ENCODE data around the gene CXCR4. TPM values are rescaled to one million over a fixed set of nuclear protein-coding genes. Genes with fewer than 3 reads are reported as not detected.

The CXCR4 gene
- total and polyA plus RNA-seq, 10 of the 15 experiments (the other 5 are each of a cell fraction or from before 2014, with no cell fraction given), result 31.1 to 749 (median 52.7) TPM

DNA sequence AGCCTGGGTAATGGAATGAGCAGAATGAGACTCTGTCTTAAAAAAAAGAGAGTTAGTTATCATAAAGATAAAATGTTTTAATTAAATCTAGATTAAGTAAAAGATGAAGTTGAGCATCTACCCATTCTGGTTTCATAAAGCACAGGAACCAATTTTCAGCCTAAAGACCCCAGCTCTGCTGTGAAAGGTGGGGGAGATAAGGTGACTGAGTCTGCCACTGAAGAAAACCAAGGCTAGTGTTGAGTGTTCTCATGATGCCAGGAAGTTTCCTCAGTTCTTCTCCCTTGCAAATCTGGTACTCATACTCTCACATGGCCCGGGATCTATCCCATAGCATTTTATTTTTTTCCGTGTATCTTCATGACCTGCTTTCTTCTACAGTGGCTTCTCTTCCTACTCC is 10.4 kb upstream of the CXCR4 start:
- ChIA-PET CTCF (interaction anchor here (0.6 to 1.1 kb wide), 3 partner anchors 72 to 256 kb away, joined by 3 read pairs; no protein-coding TSS in a partner anchor), RAD21 (ENCODE audit: unreplicated experiment) (interaction anchor here (0.5 to 11.7 kb wide), 7 partner anchors 9 to 252 kb away, joined by 3 to 301 read pairs (median 4); partner anchors contain the start of gene CXCR4), POLR2A (interaction anchor here (1.1 to 2.5 kb wide), 4 partner anchors 9 to 72 kb away, joined by 4 to 19 read pairs (median 6); no protein-coding TSS in a partner anchor), SMC1A (ENCODE audit: uncharacterized antibody, unreplicated experiment) (interaction anchor here (1.2 to 11.5 kb wide), 6 partner anchors 8 to 130 kb away, joined by 3 to 234 read pairs (median 4); no protein-coding TSS in a partner anchor)
- Histone ChIP-seq H2AFZ (ENCODE audit: control insufficient read depth, low read depth, low read length) (no peak overlapping the region), H3K9ac (ENCODE audit: control insufficient read depth, insufficient read depth, low read length) (no peak overlapping the region), H4K20me1 (ENCODE audit: control insufficient read depth, insufficient read depth) (no peaks in the 10 kb centered on the region), H3K79me2 (ENCODE audit: control insufficient read depth, insufficient read depth, low read length) (no peaks in the 10 kb centered on the region), H3K27ac (ENCODE audit: control insufficient read depth, insufficient read depth) (no peak overlapping the region), H3K36me3 (ENCODE audit: control insufficient read depth in 2 of 2, insufficient read depth in 2 of 2, low read length in 1 of 2) (no peaks in the 10 kb centered on the region), H3K9me3 (replicated peaks; ENCODE audit: control insufficient read depth, insufficient read depth, low read length) (no peaks in the 10 kb centered on the region), H3K4me1 (ENCODE audit: control insufficient read depth, insufficient read depth, low read length) (peaks cover 18% of the 10 kb centered on the region), H3K4me3 (no peak overlapping the region), H3K27me3 (replicated peaks in 1 of 2; ENCODE audit: control insufficient read depth in 2 of 2, insufficient read depth in 2 of 2, low read length in 1 of 2) (peaks cover 1 to 9% of the 10 kb centered on the region in 2 experiments; a peak in 2 of 4 replicates), H3K4me2 (ENCODE audit: control insufficient read depth, insufficient read depth) (no peak overlapping the region)
- FAIRE-seq, result no peak
- intact Hi-C loops (cut with micrococcal nuclease; ENCODE audit: unreplicated experiment) (no loop called here), in situ Hi-C loops (cut with MboI) (no loop called here)
- TF ChIP-seq, protein P1, sequence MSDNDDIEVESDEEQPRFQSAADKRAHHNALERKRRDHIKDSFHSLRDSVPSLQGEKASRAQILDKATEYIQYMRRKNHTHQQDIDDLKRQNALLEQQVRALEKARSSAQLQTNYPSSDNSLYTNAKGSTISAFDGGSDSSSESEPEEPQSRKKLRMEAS (IDR thresholded peaks at IDR 0.05; ENCODE audit: low read depth, low read length), result no peak
- 22% methylated on average over 2 of the region's 2 CpGs for WGBS (ENCODE audit: insufficient coverage, insufficient replicate concordance, low lambda C conversion rate, missing lambda C conversion rate)
- ATAC-seq, result no peak
- no TSS peak for BruUV-seq (replicated peaks)
- no peak for DNase-seq (ENCODE audit: low read depth, low spot score)

DNA sequence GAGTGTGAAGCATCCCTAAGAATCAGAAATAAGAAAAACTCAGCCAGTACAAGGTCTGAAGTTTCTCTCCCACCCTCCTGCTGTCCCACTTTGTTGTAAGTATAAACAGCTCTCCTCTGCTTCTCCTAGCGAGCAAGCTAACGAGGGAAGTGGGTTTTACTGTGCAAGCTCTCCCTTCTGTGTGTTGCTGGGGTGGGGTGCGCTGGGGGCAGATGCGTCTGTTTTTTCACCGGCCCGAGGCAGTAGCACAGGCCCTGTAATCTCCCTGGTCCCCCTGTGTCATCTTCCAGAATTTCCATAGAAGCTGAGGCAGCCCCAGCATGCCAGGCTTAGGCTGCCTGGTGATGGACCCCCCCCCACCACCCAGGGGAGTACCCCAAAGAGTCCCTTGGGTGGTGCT is 9.4 kb upstream of the CXCR4 start:
- BruUV-seq (replicated peaks), result no TSS peak
- Histone ChIP-seq H3K9me3 (replicated peaks; ENCODE audit: control insufficient read depth, insufficient read depth, low read length) (no peaks in the 10 kb centered on the region), H3K4me3 (no peak overlapping the region), H4K20me1 (ENCODE audit: control insufficient read depth, insufficient read depth) (no peaks in the 10 kb centered on the region), H3K4me1 (ENCODE audit: control insufficient read depth, insufficient read depth, low read length) (peaks cover 8% of the 10 kb centered on the region), H2AFZ (ENCODE audit: control insufficient read depth, low read depth, low read length) (no peak overlapping the region), H3K9ac (ENCODE audit: control insufficient read depth, insufficient read depth, low read length) (no peak overlapping the region), H3K27ac (ENCODE audit: control insufficient read depth, insufficient read depth) (no peak overlapping the region), H3K36me3 (ENCODE audit: control insufficient read depth in 2 of 2, insufficient read depth in 2 of 2, low read length in 1 of 2) (no peaks in the 10 kb centered on the region), H3K4me2 (ENCODE audit: control insufficient read depth, insufficient read depth) (no peak overlapping the region), H3K27me3 (replicated peaks in 1 of 2; ENCODE audit: control insufficient read depth in 2 of 2, insufficient read depth in 2 of 2, low read length in 1 of 2) (peaks cover 1 to 9% of the 10 kb centered on the region in 2 experiments; a peak in 2 of 4 replicates), H3K79me2 (ENCODE audit: control insufficient read depth, insufficient read depth, low read length) (no peaks in the 10 kb centered on the region)
- FAIRE-seq, result no peak
- TF ChIP-seq HCFC1 (IDR thresholded peaks at IDR 0.05; ENCODE audit: low read length) (no peak), WRNIP1 (IDR thresholded peaks at IDR 0.05; ENCODE audit: borderline replicate concordance, low read depth, low read length) (no peak), SPI1 (IDR thresholded peaks at IDR 0.05; ENCODE audit: borderline replicate concordance, insufficient read depth, low read depth, low read length) (no peak), RAD51 (IDR thresholded peaks at IDR 0.05) (no peak), ASH2L (IDR thresholded peaks at IDR 0.05; ENCODE audit: borderline replicate concordance, low read depth) (no peak)
- TF ChIP-seq, protein P2, sequence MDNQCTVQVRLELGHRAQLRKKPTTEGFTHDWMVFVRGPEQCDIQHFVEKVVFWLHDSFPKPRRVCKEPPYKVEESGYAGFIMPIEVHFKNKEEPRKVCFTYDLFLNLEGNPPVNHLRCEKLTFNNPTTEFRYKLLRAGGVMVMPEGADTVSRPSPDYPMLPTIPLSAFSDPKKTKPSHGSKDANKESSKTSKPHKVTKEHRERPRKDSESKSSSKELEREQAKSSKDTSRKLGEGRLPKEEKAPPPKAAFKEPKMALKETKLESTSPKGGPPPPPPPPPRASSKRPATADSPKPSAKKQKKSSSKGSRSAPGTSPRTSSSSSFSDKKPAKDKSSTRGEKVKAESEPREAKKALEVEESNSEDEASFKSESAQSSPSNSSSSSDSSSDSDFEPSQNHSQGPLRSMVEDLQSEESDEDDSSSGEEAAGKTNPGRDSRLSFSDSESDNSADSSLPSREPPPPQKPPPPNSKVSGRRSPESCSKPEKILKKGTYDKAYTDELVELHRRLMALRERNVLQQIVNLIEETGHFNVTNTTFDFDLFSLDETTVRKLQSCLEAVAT (IDR thresholded peaks at IDR 0.05), result no peak
- TF ChIP-seq, protein P3, sequence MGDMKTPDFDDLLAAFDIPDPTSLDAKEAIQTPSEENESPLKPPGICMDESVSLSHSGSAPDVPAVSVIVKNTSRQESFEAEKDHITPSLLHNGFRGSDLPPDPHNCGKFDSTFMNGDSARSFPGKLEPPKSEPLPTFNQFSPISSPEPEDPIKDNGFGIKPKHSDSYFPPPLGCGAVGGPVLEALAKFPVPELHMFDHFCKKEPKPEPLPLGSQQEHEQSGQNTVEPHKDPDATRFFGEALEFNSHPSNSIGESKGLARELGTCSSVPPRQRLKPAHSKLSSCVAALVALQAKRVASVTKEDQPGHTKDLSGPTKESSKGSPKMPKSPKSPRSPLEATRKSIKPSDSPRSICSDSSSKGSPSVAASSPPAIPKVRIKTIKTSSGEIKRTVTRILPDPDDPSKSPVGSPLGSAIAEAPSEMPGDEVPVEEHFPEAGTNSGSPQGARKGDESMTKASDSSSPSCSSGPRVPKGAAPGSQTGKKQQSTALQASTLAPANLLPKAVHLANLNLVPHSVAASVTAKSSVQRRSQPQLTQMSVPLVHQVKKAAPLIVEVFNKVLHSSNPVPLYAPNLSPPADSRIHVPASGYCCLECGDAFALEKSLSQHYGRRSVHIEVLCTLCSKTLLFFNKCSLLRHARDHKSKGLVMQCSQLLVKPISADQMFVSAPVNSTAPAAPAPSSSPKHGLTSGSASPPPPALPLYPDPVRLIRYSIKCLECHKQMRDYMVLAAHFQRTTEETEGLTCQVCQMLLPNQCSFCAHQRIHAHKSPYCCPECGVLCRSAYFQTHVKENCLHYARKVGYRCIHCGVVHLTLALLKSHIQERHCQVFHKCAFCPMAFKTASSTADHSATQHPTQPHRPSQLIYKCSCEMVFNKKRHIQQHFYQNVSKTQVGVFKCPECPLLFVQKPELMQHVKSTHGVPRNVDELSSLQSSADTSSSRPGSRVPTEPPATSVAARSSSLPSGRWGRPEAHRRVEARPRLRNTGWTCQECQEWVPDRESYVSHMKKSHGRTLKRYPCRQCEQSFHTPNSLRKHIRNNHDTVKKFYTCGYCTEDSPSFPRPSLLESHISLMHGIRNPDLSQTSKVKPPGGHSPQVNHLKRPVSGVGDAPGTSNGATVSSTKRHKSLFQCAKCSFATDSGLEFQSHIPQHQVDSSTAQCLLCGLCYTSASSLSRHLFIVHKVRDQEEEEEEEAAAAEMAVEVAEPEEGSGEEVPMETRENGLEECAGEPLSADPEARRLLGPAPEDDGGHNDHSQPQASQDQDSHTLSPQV (IDR thresholded peaks at IDR 0.05), result no peak
- WGBS (ENCODE audit: insufficient coverage, insufficient replicate concordance, low lambda C conversion rate, missing lambda C conversion rate), result 73% methylated on average over 6 of the region's 6 CpGs
- no peak for ATAC-seq
- intact Hi-C loops (cut with micrococcal nuclease; ENCODE audit: unreplicated experiment), result no loop called here
- in situ Hi-C loops (cut with MboI), result no loop called here
- DNase-seq (ENCODE audit: low read depth, low spot score), result no peak
- ChIA-PET RAD21 (ENCODE audit: unreplicated experiment) (interaction anchor here (1.2 to 11.7 kb wide), 3 partner anchors 69 to 253 kb away, joined by 3 to 148 read pairs (median 4); no protein-coding TSS in a partner anchor), CTCF (no interaction called here), SMC1A (ENCODE audit: uncharacterized antibody, unreplicated experiment) (interaction anchor here (1.2 to 1.9 kb wide), 3 partner anchors 8 to 85 kb away, joined by 3 to 5 read pairs (median 3); no protein-coding TSS in a partner anchor), POLR2A (interaction anchor here (0.9 to 1.1 kb wide), 2 partner anchors 69 to 249 kb away, joined by 3 to 4 read pairs; no protein-coding TSS in a partner anchor)

Measured in GM12878 (cell line).